K562 (cell line): ENCODE data around the gene ARFGEF3. TPM values are rescaled to one million over a fixed set of nuclear protein-coding genes. Genes with fewer than 3 reads are reported as not detected.

Experiments
- ATAC-seq: fragments of 200-7000 bp; cut with Tn5 transposase; 3 replicates; pipeline ENCODE4 v1.9.1; 2020; ENCODE audit warnings: moderate library complexity
- BruUV-seq: library from RNA; stranded (reverse); fragments of 400-500 nt; replicated peaks from 2 replicates; lab custom pipeline; 2021; lab: Mats Ljungman, UMichigan
- CTCF ChIA-PET: fragments of 300-600 bp; formaldehyde crosslinking; extraction: SDS; loops from one replicate; lab custom pipeline; 2021; ENCODE audit warnings: low intra/inter-chr PET ratio; lab: Yijun Ruan, JAX
- POLR2A ChIA-PET: fragments of 300-600, 350-650 bp; sonication (Branson Sonifier 250); formaldehyde crosslinking; extraction: SDS; loops from one replicate; lab custom pipeline; 2021; ENCODE audit warnings: antibody characterized with exemption, inconsistent platforms; lab: Yijun Ruan, JAX
- DNase-seq, 4 experiments: peaks; one replicate each; pipeline versions ENCODE4 v3.0.0 to v3.0.0-alpha.2; 2011 to 2018; ENCODE audit warnings: low spot score in 3 of 4, mixed read lengths in 3 of 4; ENCODE audit errors: extremely low read depth in 1 of 4
- FAIRE-seq: peaks from 2 replicates; lab custom pipeline; 2011; peaks lifted over from hg19 to GRCh38; lab: Jason Lieb, UNC
- H2AFZ ChIP-seq: 2 replicates; pipeline ENCODE4 v1.6.0; 2011; ENCODE audit warnings: low read depth, low read length, control low read depth, inconsistent platforms
- H3K27ac ChIP-seq: fragments of 200-600 bp; 3 replicates; pipeline ENCODE4 v1.8.0; 2011; ENCODE audit warnings: low read depth, mild to moderate bottlenecking, control low read depth, inconsistent platforms, low read length, moderate library complexity, mixed read lengths; ENCODE audit errors: extremely low read depth
- H3K27me3 ChIP-seq, 2 experiments: fragments of 300-600 bp in 1 of 2; 2 replicates in 1 of 2; 3 replicates in 1 of 2; pipeline versions ENCODE4 v1.6.0 to v1.8.0; 2011; ENCODE audit warnings: inconsistent platforms in 2 of 2, low read length in 2 of 2, mild to moderate bottlenecking in 1 of 2, mixed read lengths in 1 of 2, moderate library complexity in 1 of 2; ENCODE audit not compliant: control insufficient read depth in 2 of 2, insufficient read depth in 2 of 2
- H3K36me3 ChIP-seq: fragments of 300-600 bp; 3 replicates; pipeline ENCODE4 v1.8.0; 2011; ENCODE audit warnings: mild to moderate bottlenecking, low read length, inconsistent platforms; ENCODE audit not compliant: control insufficient read depth, insufficient read depth
- H3K4me1 ChIP-seq, 2 experiments: fragments of 200-600 bp in 1 of 2; replicated peaks in 1 of 2; 2 replicates in 1 of 2; 3 replicates in 1 of 2; pipeline versions ENCODE4 v1.5.1 to v1.8.0; 2011; ENCODE audit warnings: inconsistent platforms in 2 of 2, low read length in 2 of 2, mild to moderate bottlenecking in 1 of 2, mixed read lengths in 1 of 2, moderate library complexity in 1 of 2; ENCODE audit not compliant: control insufficient read depth in 2 of 2, insufficient read depth in 2 of 2
- H3K4me2 ChIP-seq: 2 replicates; pipeline ENCODE4 v1.6.1; 2011; ENCODE audit warnings: low read length, control low read depth, inconsistent platforms, mixed read lengths; ENCODE audit not compliant: insufficient read depth
- H3K4me3 ChIP-seq: fragments of 200-600 bp; sonication (generic), shearing (Covaris generic); 2 replicates; pipeline ENCODE4 v1.5.1; 2016; ENCODE audit warnings: control low read depth, inconsistent platforms
- H3K79me2 ChIP-seq: fragments of 200-600 bp; 3 replicates; pipeline ENCODE4 v1.8.0; 2011; ENCODE audit warnings: low read length, inconsistent platforms; ENCODE audit not compliant: control insufficient read depth, insufficient read depth
- H3K9ac ChIP-seq, 2 experiments: 2 replicates each; pipeline versions ENCODE4 v1.6.0 to v1.6.1; 2011; ENCODE audit warnings: low read depth in 2 of 2, low read length in 2 of 2, control low read depth in 1 of 2, inconsistent platforms in 1 of 2, mild to moderate bottlenecking in 1 of 2, mixed read lengths in 1 of 2; ENCODE audit not compliant: insufficient read depth in 1 of 2
- H3K9me1 ChIP-seq: one replicate; pipeline ENCODE4 v1.6.0; 2011; ENCODE audit warnings: inconsistent platforms, mild to moderate bottlenecking, low read length, moderate library complexity; ENCODE audit not compliant: control insufficient read depth, insufficient read depth
- H3K9me3 ChIP-seq: replicated peaks from 2 replicates; pipeline ENCODE4 v1.5.1; 2011; ENCODE audit warnings: low read depth, low read length, inconsistent platforms; ENCODE audit not compliant: control insufficient read depth, insufficient read depth
- H4K20me1 ChIP-seq: replicated peaks from 2 replicates; pipeline ENCODE4 v1.6.1; 2011; ENCODE audit warnings: low read length, inconsistent platforms, mixed read lengths; ENCODE audit not compliant: control insufficient read depth, insufficient read depth
- ARHGAP35 ChIP-seq: fragments of 450-650 bp; IDR thresholded peaks from 2 replicates; pipeline ENCODE4 v1.6.1; 2018; ENCODE audit not compliant: partially characterized antibody
- BMI1 ChIP-seq: fragments of 150-350 bp; IDR thresholded peaks from 2 replicates; pipeline ENCODE4 v1.6.1; 2014; ENCODE audit warnings: low read length
- CEBPG ChIP-seq, 3 experiments: fragments of 200-800 bp in 1 of 3; sonication (Bioruptor generic) in 1 of 3; sonication (generic) in 1 of 3; formaldehyde crosslinking in 1 of 3; IDR thresholded peaks in 2 of 3; conservative IDR thresholded peaks in 1 of 3; 2 replicates each; pipeline versions ENCODE4 v1.6.1 to v1.8.0; 2016 to 2022; ENCODE audit warnings: missing compliant biosample characterization in 2 of 3, missing genetic modification characterization in 2 of 3, mild to moderate bottlenecking in 1 of 3, missing genetic modification reagents in 1 of 3
- CTCF ChIP-seq, 3 experiments: IDR thresholded peaks in 2 of 3; conservative IDR thresholded peaks in 1 of 3; 2 replicates each; pipeline ENCODE4 v1.5.1; 2011 to 2012; ENCODE audit warnings: low read length in 3 of 3, mild to moderate bottlenecking in 3 of 3, control low read depth in 2 of 3, improper control_type of control experiment in 1 of 3, inconsistent platforms in 1 of 3, low read depth in 1 of 3, mixed read lengths in 1 of 3, moderate library complexity in 1 of 3; ENCODE audit not compliant: insufficient read depth in 2 of 3
- ESRRB ChIP-seq: fragments of 250-450 bp; sonication (Bioruptor Pico); IDR thresholded peaks from 2 replicates; pipeline ENCODE4 v1.5.0; 2020; ENCODE audit warnings: mild to moderate bottlenecking, moderate library complexity, borderline replicate concordance
- FOXK2 ChIP-seq, 2 experiments: fragments of 450-650 bp; IDR thresholded peaks in 1 of 2; conservative IDR thresholded peaks in 1 of 2; 2 replicates each; pipeline ENCODE4 v1.6.1; 2016; ENCODE audit warnings: low read depth in 2 of 2, mild to moderate bottlenecking in 1 of 2
- GABPA ChIP-seq: fragments of 200-800 bp; sonication (Bioruptor generic); conservative IDR thresholded peaks from 2 replicates; pipeline ENCODE4 v1.6.1; 2016; ENCODE audit warnings: low read depth, missing genetic modification characterization, missing compliant biosample characterization
- GABPB2 ChIP-seq: fragments of 250-450 bp; sonication (Bioruptor Pico); conservative IDR thresholded peaks from 2 replicates; pipeline ENCODE4 v1.5.1; 2021; ENCODE audit warnings: mild to moderate bottlenecking
- HMBOX1 ChIP-seq: sonication (generic); IDR thresholded peaks from 2 replicates; pipeline ENCODE4 v1.6.1; 2016
- IRF2 ChIP-seq: sonication (generic); formaldehyde crosslinking; IDR thresholded peaks from 2 replicates; pipeline ENCODE4 v1.8.1; 2022; ENCODE audit warnings: mild to moderate bottlenecking, missing genetic modification reagents
- NFIX ChIP-seq: fragments of 250-450 bp; sonication (Bioruptor Pico); IDR thresholded peaks from 2 replicates; pipeline ENCODE4 v1.4.0; 2020; ENCODE audit warnings: low read depth, mild to moderate bottlenecking, moderate library complexity
- TGIF2 ChIP-seq: sonication (generic); formaldehyde crosslinking; IDR thresholded peaks from 2 replicates; pipeline ENCODE4 v1.8.1; 2022; ENCODE audit warnings: mild to moderate bottlenecking, missing genetic modification reagents, moderate library complexity
- ZFPM2 ChIP-seq: fragments of 250-450 bp; sonication (Bioruptor Pico); IDR thresholded peaks from 2 replicates; pipeline ENCODE4 v1.5.1; 2022; ENCODE audit warnings: mild to moderate bottlenecking
- ZNF121 ChIP-seq: sonication (generic); formaldehyde crosslinking; conservative IDR thresholded peaks from 2 replicates; pipeline ENCODE4 v1.8.0; 2022; ENCODE audit warnings: missing genetic modification reagents
- ZNF133 ChIP-seq: fragments of 250-450 bp; sonication (Bioruptor Pico); IDR thresholded peaks from 2 replicates; pipeline ENCODE4 v1.4.0; 2020; ENCODE audit warnings: mild to moderate bottlenecking
- ZNF232 ChIP-seq: sonication (generic); formaldehyde crosslinking; IDR thresholded peaks from 2 replicates; pipeline ENCODE4 v1.8.0; 2022; ENCODE audit warnings: mild to moderate bottlenecking, missing genetic modification reagents
- ZNF384 ChIP-seq: IDR thresholded peaks from 2 replicates; pipeline ENCODE4 v1.6.1; 2012; ENCODE audit warnings: low read depth, low read length, improper control_type of control experiment
- ZNF79 ChIP-seq: fragments of 250-450 bp; sonication (Bioruptor Pico); IDR thresholded peaks from 2 replicates; pipeline ENCODE4 v1.4.0; 2020; ENCODE audit warnings: low read depth, mild to moderate bottlenecking, moderate library complexity
- WGBS: fragments of 100-300 bp; shearing (Covaris generic); methylation state at CpG from one replicate; pipeline ENCODE4 v1.1.6; 2016; ENCODE audit warnings: low coverage, mixed read lengths; ENCODE audit not compliant: insufficient coverage; ENCODE audit errors: missing lambda C conversion rate; 5-methylcytosine and 5-hydroxymethylcytosine counted together
- in situ Hi-C: fragments of 300-500 bp; cut with MboI; formaldehyde crosslinking; loops from 4 replicates; pipeline ENCODE4 v1.15.0; 2018; ENCODE audit warnings: inconsistent platforms, mixed read lengths
- intact Hi-C: fragments of 100-400 bp; cut with micrococcal nuclease; formaldehyde crosslinking; loops from 2 replicates; pipeline ENCODE4 v1.14.2; 2022
- polyA plus RNA-seq, 8 experiments: library from polyadenylated mRNA; depleted of rRNA in 4 of 8; stranded (reverse) in 5 of 8; unstranded in 3 of 8; fragments of >200 nt; fragmentation: Nextera tagmentation in 2 of 8; fragmentation: Illumina TruSeq in 1 of 8; extraction: Ambion mirVana in 2 of 8; extraction: Trizol in 1 of 8; gene quantifications; 2 replicates each; pipeline versions ENCODE4 v1.2.1 to v1.2.3, GENCODE V29; 2011 to 2014; ENCODE audit warnings: inconsistent platforms in 1 of 8, missing spikeins in 1 of 8
- total RNA-seq, 7 experiments: library from RNA; depleted of rRNA in 6 of 7; stranded (reverse); fragments of >200 nt in 6 of 7; fragmentation: Illumina TruSeq in 2 of 7; extraction: Trizol in 2 of 7; gene quantifications; 2 replicates each; pipeline versions ENCODE4 v1.2.1 to v1.2.3, GENCODE V29; 2011 to 2021; ENCODE audit warnings: low replicate concordance in 1 of 7

ARFGEF3 gene
- total and polyA plus RNA-seq, 9 of the 15 experiments (the other 6 are each of a cell fraction or from before 2014, with no cell fraction given), result under 0.01 to 0.02 TPM; not detected in 7

- TF ChIP-seq FOXK2 (conservative IDR thresholded peaks at IDR 0.05 in 1 of 2, IDR thresholded peaks at IDR 0.05 in 1 of 2; ENCODE audit: low read depth in 2 of 2) (no peak), TGIF2 (no peak), ZNF79 (CRISPR knock-in tag) (no peak), ZNF121 (CRISPR knock-in tag) (no peak), GABPA (tag) (no peak)
Measured at GRCh38 chr6:138266095-138266494, 104.4 kb downstream of the ARFGEF3 start (continued).

- Histone ChIP-seq H3K4me2 (no peak overlapping the region), H3K27me3 (peaks cover 26 to 40% of the 10 kb centered on the region in 2 experiments), H3K9ac (no peak overlapping the region), H3K9me1 (no peaks in the 10 kb centered on the region), H3K27ac (no peak overlapping the region), H3K36me3 (no peaks in the 10 kb centered on the region), H4K20me1 (no peaks in the 10 kb centered on the region), H2AFZ (no peak overlapping the region), H3K9me3 (no peaks in the 10 kb centered on the region), H3K4me1 (no peaks in the 10 kb centered on the region), H3K4me3 (no peak overlapping the region), H3K79me2 (no peaks in the 10 kb centered on the region)
- DNase-seq, result no peak
- no peak for ATAC-seq
- CTCF ChIA-PET, result no interaction called here
- no peak for TF ChIP-seq ZNF232
- TF ChIP-seq NFIX (CRISPR knock-in tag), result no peak
- TF ChIP-seq GABPB2 (CRISPR knock-in tag), result no peak
- TF ChIP-seq ESRRB, result no peak
- no peak for TF ChIP-seq IRF2
- no peak for TF ChIP-seq CEBPG (CRISPR knock-in tag; IDR thresholded peaks at IDR 0.05)
- TF ChIP-seq CEBPG (tag; conservative IDR thresholded peaks at IDR 0.05 in 1 of 2, IDR thresholded peaks at IDR 0.05 in 1 of 2), result no peak
- no peak for TF ChIP-seq CTCF (IDR thresholded peaks at IDR 0.05 in 2 of 3, conservative IDR thresholded peaks at IDR 0.05 in 1 of 3; ENCODE audit: insufficient read depth in 2 of 3, low read depth in 1 of 3, low read length in 3 of 3)
- no peak for TF ChIP-seq ARHGAP35
- TF ChIP-seq BMI1, result no peak
- TF ChIP-seq HMBOX1, result no peak
- TF ChIP-seq ZFPM2 (CRISPR knock-in tag), result no peak
- no peak for TF ChIP-seq ZNF384
- no peak for TF ChIP-seq ZNF133
- POLR2A ChIA-PET, result no interaction called here
- no TSS peak for BruUV-seq
- in situ Hi-C loops (no loop called here), intact Hi-C loops (no loop called here)
- FAIRE-seq, result no peak
- WGBS, result under 1% methylated on average over 11 of the region's 11 CpGs
Measured at GRCh38 chr6:138267971-138268895, 106.5 kb downstream of the ARFGEF3 start.
